Hematopoietic multipotent progenitor cell (in vitro differentiated cells): ENCODE results near the gene RAB32. TPM values are rescaled to one million over a fixed set of nuclear protein-coding genes. Genes with fewer than 3 reads are reported as not detected.

Source experiments
- DNase-seq, 3 donors: peaks; one replicate each; pipeline ENCODE4 v3.0.0-alpha.2; 2011 to 2015; ENCODE audit warnings: low read depth in 2 of 3, low spot score in 2 of 3
- total RNA-seq: library from RNA; depleted of rRNA; stranded (reverse); fragments of >200 nt; gene quantifications from one replicate; pipeline ENCODE4 v1.2.3, GENCODE V29; 2012

Gene RAB32
- total RNA-seq, 1 donor: 33.1 TPM

DNA sequence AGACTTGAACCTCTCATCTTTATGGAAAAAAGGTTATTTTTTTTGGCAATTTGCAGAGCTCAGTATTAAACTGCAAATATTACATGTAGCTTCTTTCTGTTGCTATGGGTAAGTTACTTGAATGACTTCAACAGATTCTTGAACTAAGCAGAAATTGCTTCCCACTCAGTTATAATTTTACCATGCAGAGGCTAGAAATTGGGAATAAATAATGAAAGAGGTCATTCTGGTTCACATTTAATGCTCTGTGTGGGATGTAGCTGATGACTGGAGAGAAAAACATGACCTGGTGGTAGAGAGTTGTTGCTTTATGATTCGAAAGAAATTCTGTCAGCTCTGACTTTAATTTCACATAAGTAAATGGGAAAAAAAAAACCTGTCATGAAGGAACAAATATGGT, 38.3 kb downstream of the RAB32 start:
- no peak for DNase-seq

DNA sequence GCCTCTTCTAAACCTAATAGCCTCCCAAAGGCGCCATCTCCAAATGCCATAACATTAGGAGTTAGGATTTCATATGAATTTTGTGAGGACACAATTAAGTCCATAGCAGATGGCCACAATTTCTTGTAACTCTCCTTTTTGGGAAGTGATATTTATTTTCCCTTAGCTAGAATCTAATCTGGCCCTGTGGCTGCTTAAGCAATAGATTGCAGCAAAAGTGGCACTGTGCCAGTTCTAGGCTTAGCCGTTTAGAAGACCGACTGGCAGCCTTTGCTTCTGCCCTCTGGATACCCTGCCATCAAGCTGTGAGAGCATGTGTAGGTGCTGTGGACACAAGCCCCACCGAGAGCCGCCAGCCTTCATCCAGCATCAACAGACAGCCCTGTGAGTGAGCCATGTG, 39.2 kb downstream of the RAB32 start:
- no peak for DNase-seq

DNA sequence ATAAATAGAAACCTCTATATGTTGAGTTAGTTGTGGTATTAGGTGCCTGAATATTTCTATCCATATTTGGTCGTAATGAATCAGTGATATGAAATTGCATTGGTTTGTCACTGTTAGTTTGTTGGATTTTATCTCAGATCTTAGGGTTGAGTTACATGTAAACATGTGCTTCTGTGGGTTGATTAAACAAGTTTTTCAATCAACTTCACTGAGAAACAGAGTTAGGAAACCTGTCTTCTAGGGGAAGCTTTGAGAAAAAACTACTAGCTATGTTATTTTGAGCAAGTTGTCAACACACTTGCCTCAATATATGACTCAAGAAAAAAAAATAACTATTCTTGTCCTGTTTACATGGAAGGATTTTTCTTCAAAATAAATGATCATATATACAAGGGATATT, 40.3 kb downstream of the RAB32 start:
- DNase-seq: no peak

DNA sequence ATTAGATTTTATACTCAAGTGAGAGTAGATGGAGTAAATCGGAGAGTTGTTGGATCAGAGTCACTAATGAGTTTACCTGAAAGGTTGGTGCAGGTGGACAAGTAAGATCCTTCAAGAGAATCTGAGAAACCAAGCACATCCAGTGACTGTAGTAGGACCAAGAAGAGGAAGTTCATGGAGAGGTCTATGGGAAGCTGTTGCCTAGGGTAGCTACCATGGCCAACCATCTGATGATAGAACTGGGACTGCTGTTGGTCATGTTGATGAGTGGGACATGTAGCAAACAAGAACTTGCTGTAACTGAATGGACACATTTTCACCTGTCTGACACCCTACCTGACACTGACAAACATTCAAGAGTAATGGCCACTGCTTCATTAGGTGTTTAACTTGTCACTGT, 43.8 kb downstream of the RAB32 start:
- no peak for DNase-seq

DNA sequence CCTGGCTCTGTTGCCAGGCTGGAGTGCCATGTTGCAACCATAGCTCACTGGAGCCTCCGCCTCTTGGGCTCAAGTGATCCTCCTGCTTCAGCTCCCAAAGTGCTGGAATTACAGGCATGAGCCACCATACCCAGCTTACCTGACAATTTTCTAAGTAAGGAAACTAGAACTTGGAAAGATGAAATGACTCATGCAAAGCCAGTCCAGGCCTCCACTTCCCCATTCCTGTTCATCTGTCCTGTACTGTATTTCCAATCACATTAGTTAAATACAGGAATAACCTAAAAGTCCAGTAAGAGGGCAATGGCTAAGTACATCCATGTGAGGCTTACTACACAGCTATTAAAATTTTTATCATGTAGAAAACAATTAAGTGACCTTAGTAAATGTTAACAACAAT, 46.9 kb downstream of the RAB32 start:
- no peak for DNase-seq

DNA sequence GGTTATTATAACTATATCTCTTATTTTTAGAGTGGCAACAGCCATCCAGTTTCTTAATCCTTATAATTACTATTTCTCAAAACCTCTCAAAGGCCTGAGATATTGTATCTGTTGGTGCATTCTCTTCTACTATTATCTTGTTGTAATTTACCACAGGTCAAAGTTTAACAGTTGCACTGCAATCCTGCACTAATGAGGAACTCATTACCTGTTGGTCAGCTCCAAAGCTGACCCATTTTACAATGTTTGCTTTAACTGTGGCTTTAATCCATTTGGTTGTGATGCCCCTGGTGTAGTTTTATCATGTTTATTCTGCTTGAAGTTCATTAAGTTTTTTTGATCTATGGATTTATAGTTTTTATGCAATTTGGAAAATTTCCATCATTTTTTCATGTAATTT, 48.8 kb downstream of the RAB32 start:
- no peak for DNase-seq

DNA sequence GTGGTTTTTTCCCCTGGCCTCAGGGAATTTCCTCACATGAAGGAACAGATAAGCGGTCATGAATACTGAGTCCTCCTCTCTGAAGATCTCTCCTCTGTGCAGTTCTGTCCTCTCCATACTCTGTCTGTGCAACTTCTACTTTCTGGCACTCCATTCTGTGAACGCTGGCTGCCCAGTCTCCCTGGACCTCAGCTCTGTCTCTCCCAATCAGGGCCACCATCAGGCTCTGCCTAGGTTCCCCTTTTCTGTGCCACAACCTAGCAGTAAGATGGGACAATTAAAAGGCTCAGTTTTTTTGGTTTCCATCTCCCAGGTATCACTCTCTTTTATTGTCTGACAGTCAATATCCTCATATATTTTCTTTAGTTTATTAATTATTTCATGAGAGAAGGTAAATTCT, 50.4 kb downstream of the RAB32 start:
- DNase-seq: peak in 1 of 3 donors; percentile 50

DNA sequence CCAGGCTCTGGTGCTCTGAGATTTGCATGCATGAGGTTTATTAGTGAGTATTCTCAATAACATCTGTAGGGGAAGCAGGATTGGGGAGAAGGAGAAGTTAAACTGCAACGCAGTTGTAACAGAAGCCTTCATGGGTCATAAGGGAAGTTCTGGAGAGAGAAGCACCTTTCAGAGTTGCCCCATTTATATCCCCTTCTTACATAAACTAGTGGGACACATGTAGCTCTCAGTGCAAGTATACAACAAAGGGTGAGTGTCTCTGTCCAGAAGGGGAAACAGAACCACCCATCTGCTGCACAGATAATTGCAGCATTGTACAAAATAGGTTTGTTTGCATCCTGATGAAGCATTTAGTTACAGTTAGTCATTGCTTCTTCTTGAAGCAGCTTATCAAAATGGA, 50.9 kb downstream of the RAB32 start:
- DNase-seq: peak in 1 of 3 donors; percentile 31

DNA sequence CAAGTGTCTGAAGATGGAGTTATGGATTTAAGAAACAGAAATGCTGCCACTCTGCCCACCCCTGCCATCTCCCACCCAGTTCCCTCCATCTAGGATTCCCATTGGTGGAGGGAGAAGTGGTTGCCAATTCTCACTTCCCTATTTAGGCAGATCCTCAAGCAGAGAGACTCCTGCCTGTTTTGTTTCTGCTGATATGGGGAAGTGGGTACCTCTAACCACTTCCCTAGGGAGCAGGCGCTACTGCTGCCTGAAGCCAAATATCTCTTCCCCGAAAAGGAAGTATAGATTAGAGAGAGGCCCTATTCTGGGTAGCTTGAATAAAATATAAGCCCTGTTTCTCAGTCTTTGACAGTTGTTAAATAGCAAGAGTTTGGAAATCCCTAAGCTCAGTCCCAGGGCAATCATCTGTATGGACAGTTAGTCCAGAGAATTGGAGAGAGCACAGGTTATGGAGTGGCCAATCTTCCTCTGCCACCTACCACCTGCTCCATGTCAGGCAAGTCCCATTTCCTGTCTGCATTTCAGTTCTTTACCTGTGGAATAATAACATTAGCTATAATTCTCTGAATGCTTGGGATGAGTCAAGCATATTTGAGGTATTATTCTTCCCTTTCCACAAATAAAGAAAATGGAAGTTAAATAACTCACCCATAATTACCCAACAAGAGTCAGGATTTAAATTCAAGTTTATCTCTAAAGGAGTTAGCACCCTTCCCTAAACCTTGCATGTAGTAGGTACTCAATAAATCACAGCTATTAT, 52.5 kb downstream of the RAB32 start:
- peak in 2 of 3 donors; percentile 53 to 70 for DNase-seq

DNA sequence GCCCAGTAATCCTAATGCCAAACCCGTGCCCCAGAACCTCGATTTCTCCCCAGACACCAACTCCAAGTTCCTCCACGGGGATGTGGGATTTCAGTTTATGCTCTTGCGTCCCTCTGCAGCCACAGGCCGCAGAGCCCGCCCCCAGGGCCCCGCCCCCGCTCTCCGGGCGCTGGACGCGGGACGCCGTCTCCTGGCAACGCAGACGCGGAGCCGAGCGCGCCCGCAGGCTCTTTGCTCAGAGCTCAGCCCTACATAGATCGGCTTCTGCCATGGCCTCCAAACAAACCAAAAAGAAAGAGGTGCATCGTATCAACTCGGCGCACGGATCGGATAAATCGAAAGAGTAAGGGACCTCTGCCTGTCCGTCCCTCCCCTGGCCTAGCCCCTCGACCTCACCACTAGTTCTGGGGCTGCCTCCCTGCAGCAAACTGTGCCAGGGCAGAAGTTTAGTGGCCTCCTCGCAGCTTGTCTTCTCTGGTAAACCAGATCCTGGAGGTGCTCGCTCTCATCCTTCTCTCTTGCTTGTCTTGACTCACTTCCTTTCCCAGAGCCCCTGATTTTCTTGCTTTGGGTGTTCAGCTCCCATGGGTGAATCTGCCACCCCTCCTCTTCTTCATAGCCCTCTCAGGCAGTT, 55.3 kb downstream of the RAB32 start, which contains the start of gene ADGB:
TSS of gene ADGB (plus strand) at position 201 of the 634 bp plus-strand sequence. CDS start at position 270, 69 bp downstream.
- peak in 2 of 3 donors; percentile 36 to 40 for DNase-seq

DNA sequence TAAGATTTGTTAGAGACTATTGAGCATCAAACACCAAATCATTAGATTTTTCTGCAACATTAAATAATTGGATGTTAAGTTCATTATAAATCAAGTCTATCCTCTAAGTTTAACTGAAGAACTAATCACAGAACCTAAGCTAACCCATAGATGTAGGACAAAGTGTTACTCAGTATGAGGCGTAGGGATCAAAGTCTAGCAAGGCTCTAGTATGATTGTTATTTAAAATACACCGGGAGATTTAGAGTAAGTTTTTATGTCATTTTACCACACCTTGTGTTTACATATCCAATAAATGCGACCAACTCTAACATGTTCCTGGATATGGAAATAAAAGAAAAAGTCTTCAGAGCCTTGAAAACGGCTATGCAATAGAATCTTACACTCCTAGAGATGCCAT, 57.7 kb downstream of the RAB32 start:
- DNase-seq: no peak

DNA sequence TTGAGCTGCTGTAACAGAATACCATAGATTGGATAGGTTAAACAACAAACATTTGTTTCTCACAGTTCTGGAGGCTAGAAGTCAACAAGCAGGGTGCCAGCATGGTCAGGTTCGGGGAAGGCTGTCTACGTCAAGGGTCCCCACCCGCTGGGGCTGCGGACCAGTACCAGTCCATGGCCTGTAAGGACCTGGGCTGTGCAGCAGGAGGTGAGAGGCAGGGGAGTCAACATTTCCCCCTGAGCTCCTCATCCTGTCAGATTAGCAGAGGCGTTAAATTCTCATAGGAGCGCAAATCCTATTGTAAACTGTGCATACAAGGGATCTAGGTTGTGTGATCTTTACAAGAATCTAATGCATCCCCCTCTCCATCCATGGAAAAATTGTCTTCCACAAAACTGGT, 58.9 kb downstream of the RAB32 start:
- DNase-seq: no peak

Other genes with a start within 250 kb of the RAB32 start
- gene ADGB, start 55.1 kb downstream of the RAB32 start, total RNA-seq: under 0.01 TPM